Loucy (cell line): ENCODE results near the gene USHBP1.
A peak's percentile ranks its signal among the peaks of the same experiment; 100 is the strongest.

Source experiments
- H2AFZ ChIP-seq: fragments of 200-600 bp; sonication (generic); 2 replicates; pipeline ENCODE4 v1.6.0; 2016; ENCODE audit warnings: antibody characterized with exemption, mild to moderate bottlenecking, low read length, moderate library complexity
- H3F3A ChIP-seq: fragments of 200-600 bp; 2 replicates; pipeline ENCODE4 v1.6.0; 2016; ENCODE audit warnings: antibody characterized with exemption, low read depth, mild to moderate bottlenecking
- H3K27me3 ChIP-seq: fragments of 200-600 bp; sonication (generic); 2 replicates; pipeline ENCODE4 v1.6.1; 2014; ENCODE audit warnings: low read length, mild to moderate bottlenecking; ENCODE audit not compliant: insufficient read depth, poor library complexity, severe bottlenecking
- H3K36me3 ChIP-seq: fragments of 200-600 bp; sonication (generic); 2 replicates; pipeline ENCODE4 v1.6.1; 2016; ENCODE audit warnings: low read length; ENCODE audit not compliant: insufficient read depth
- H3K4me1 ChIP-seq: fragments of 200-600 bp; sonication (generic); 2 replicates; pipeline ENCODE4 v1.5.1; 2014; ENCODE audit warnings: low read length, mild to moderate bottlenecking; ENCODE audit not compliant: insufficient read depth, poor library complexity, severe bottlenecking
- H3K4me2 ChIP-seq: fragments of 200-600 bp; sonication (generic); 2 replicates; pipeline ENCODE4 v1.6.0; 2014; ENCODE audit warnings: antibody characterized with exemption, low read length, low read depth, mild to moderate bottlenecking; ENCODE audit not compliant: poor library complexity, severe bottlenecking
- H3K4me3 ChIP-seq: fragments of 200-600 bp; sonication (generic); 2 replicates; pipeline ENCODE4 v1.5.1; 2014; ENCODE audit warnings: low read length, mild to moderate bottlenecking, mixed read lengths; ENCODE audit not compliant: poor library complexity, severe bottlenecking
- H3K79me2 ChIP-seq: fragments of 200-600 bp; sonication (generic); 2 replicates; pipeline ENCODE4 v1.6.1; 2014; ENCODE audit warnings: low read length; ENCODE audit not compliant: insufficient read depth
- H3K9ac ChIP-seq: fragments of 200-600 bp; sonication (generic); 2 replicates; pipeline ENCODE4 v1.6.0; 2014; ENCODE audit warnings: mild to moderate bottlenecking, low read depth, low read length, moderate library complexity; ENCODE audit not compliant: poor library complexity, severe bottlenecking
- H3K9me2 ChIP-seq: fragments of 200-600 bp; sonication (generic); replicated peaks from 2 replicates; pipeline ENCODE4 v1.6.1; 2016; ENCODE audit warnings: low read depth, low read length, mixed read lengths
- H3K9me3 ChIP-seq: fragments of 200-600 bp; sonication (generic); 2 replicates; pipeline ENCODE4 v1.6.1; 2014; ENCODE audit warnings: mild to moderate bottlenecking, antibody characterized with exemption, low read length, low read depth; ENCODE audit not compliant: insufficient read depth
- H4K20me1 ChIP-seq: fragments of 200-600 bp; sonication (generic); 2 replicates; pipeline ENCODE4 v1.6.0; 2014; ENCODE audit warnings: antibody characterized with exemption, low read length, mild to moderate bottlenecking; ENCODE audit not compliant: insufficient read depth, poor library complexity, severe bottlenecking
- EZH2phosphoT487 ChIP-seq: fragments of 200-600 bp; IDR thresholded peaks from 2 replicates; pipeline ENCODE4 v1.6.1; 2018; ENCODE audit warnings: antibody characterized with exemption, mild to moderate bottlenecking, moderate library complexity, borderline replicate concordance
- TF ChIP-seq, protein P1 (sequence below): fragments of 200-600 bp; sonication (generic); conservative IDR thresholded peaks from 2 replicates; pipeline ENCODE4 v1.5.1; 2014; ENCODE audit warnings: mild to moderate bottlenecking, antibody characterized with exemption, low read length

USHBP1 gene

DNA sequence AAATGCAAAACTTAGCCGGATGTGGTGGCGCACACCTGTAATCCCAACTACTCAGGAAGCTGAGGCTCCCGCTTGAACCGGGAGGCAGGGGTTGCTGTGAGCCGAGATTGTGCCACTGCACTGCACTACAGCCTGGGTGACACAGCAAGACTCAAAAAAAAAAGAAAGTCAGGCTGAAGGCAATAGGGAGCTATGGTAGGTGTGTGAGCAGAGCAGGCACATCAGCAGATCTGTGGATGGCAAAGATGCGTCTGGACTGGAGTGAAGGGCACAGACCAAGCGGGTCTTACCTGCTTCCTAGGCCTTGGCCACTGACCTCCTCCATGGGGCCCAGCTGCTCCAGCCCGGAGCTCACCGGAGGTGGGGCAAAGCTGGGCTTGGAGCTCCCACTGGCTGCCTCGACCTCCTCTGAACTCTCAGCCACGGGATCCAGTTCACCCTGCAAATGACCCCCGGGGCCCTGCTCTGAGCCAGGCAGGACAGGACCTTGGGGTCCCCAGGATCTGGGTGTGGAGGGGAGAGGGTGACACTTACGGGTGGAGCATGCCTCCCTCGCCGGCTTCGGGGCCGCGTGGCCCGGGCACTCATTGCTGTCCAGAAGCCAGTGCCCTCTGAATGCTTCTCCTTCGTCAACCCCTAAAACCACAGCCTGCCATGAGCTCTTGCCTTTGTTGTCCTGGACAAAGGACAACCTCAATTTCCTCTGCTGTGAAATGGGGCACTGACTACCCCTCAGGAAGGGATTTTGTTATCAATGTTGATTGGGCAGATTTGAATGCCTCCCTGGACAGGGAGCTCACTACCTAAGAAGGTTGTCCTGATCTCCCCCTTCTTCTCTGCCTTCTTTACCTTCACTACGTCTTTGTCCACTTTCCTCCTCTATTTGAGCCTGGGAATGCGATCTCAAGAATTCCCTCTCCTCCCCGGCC, 569 bp downstream of the USHBP1 start:
- Histone ChIP-seq H3K4me3 (no peak overlapping the region), H3F3A (no peaks in the 10 kb centered on the region), H3K4me1 (peaks cover 8% of the 10 kb centered on the region), H3K9me3 (peaks cover 4% of the 10 kb centered on the region; the same call in 1 of the 2 replicates), H3K79me2 (peaks cover 17% of the 10 kb centered on the region), H3K9ac (peak overlapping the region; percentile 23), H3K9me2 (no peaks in the 10 kb centered on the region), H3K36me3 (no peaks in the 10 kb centered on the region), H4K20me1 (no peaks in the 10 kb centered on the region), H3K4me2 (no peak overlapping the region), H3K27me3 (no peaks in the 10 kb centered on the region), H2AFZ (peak overlapping the region; percentile 50; the same call in 1 of the 2 replicates)
- no peak for TF ChIP-seq EZH2phosphoT487
- TF ChIP-seq, protein P1, sequence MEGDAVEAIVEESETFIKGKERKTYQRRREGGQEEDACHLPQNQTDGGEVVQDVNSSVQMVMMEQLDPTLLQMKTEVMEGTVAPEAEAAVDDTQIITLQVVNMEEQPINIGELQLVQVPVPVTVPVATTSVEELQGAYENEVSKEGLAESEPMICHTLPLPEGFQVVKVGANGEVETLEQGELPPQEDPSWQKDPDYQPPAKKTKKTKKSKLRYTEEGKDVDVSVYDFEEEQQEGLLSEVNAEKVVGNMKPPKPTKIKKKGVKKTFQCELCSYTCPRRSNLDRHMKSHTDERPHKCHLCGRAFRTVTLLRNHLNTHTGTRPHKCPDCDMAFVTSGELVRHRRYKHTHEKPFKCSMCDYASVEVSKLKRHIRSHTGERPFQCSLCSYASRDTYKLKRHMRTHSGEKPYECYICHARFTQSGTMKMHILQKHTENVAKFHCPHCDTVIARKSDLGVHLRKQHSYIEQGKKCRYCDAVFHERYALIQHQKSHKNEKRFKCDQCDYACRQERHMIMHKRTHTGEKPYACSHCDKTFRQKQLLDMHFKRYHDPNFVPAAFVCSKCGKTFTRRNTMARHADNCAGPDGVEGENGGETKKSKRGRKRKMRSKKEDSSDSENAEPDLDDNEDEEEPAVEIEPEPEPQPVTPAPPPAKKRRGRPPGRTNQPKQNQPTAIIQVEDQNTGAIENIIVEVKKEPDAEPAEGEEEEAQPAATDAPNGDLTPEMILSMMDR: no peak

- H4K20me1 ChIP-seq: no peaks in the 10 kb centered on the region
- H3F3A ChIP-seq: no peaks in the 10 kb centered on the region
- no peak overlapping the region for H3K4me3 ChIP-seq
- peaks cover 8% of the 10 kb centered on the region for H3K4me1 ChIP-seq
- peaks cover 4% of the 10 kb centered on the region; the same call in 1 of the 2 replicates for H3K9me3 ChIP-seq
- peaks cover 3% of the 10 kb centered on the region for H3K79me2 ChIP-seq
- no peak overlapping the region for H2AFZ ChIP-seq
- no peak overlapping the region for H3K9ac ChIP-seq
- no peak overlapping the region for H3K4me2 ChIP-seq
- TF ChIP-seq EZH2phosphoT487: no peak
- TF ChIP-seq, protein P1: no peak
- H3K9me2 ChIP-seq: no peaks in the 10 kb centered on the region
- no peaks in the 10 kb centered on the region for H3K27me3 ChIP-seq
- H3K36me3 ChIP-seq: no peaks in the 10 kb centered on the region
Observed at GRCh38 chr19:17262557-17262956, 2.0 kb downstream of the USHBP1 start.

GRCh38 chr19:17260842-17261325, 3.7 kb downstream of the USHBP1 start:
- no peak for TF ChIP-seq EZH2phosphoT487
- TF ChIP-seq, protein P1: peak; percentile 87
- Histone ChIP-seq H3K36me3 (no peaks in the 10 kb centered on the region), H3K9me2 (no peaks in the 10 kb centered on the region), H3K9me3 (peaks cover 4% of the 10 kb centered on the region; the same call in 1 of the 2 replicates), H3K4me2 (peak overlapping the region; percentile 26), H2AFZ (peak overlapping the region; percentile 87), H3K79me2 (no peaks in the 10 kb centered on the region), H3K9ac (peak overlapping the region; percentile 46), H3K4me1 (peaks cover 8% of the 10 kb centered on the region), H3K27me3 (no peaks in the 10 kb centered on the region), H4K20me1 (no peaks in the 10 kb centered on the region), H3K4me3 (no peak overlapping the region), H3F3A (no peaks in the 10 kb centered on the region)
